Transverse colon (tissue), 4 donors: ENCODE data around the gene ZZZ3. TPM values are rescaled to one million over a fixed set of nuclear protein-coding genes. Genes with fewer than 3 reads are reported as not detected.

ENCODE experiments used
- DNase-seq: peaks from one replicate; pipeline ENCODE4 v3.0.0-alpha.2; 2019
- H3K27ac ChIP-seq, 4 donors: fragments of 200-600 bp; sonication (generic); 2 replicates each; pipeline ENCODE4 v1.5.1; 2016 to 2018; ENCODE audit warnings: inconsistent platforms in 4 of 4
- H3K27me3 ChIP-seq: fragments of 200-600 bp; sonication (generic); 2 replicates; pipeline ENCODE4 v1.5.1; 2017; ENCODE audit warnings: inconsistent platforms
- H3K36me3 ChIP-seq, 4 donors: fragments of 200-600 bp; sonication (generic); 2 replicates each; pipeline ENCODE4 v1.5.1; 2017 to 2019; ENCODE audit warnings: inconsistent platforms in 4 of 4
- H3K4me1 ChIP-seq, 4 donors: fragments of 200-600 bp; sonication (generic); 2 replicates each; pipeline ENCODE4 v1.5.1; 2017 to 2020; ENCODE audit warnings: inconsistent platforms in 4 of 4
- H3K4me3 ChIP-seq, 4 donors: fragments of 200-600 bp; sonication (generic); 1 replicate in 1 of 4; 2 replicates in 3 of 4; pipeline versions ENCODE4 v1.5.1 to v1.6.1; 2017 to 2019; ENCODE audit warnings: inconsistent platforms in 4 of 4
- H3K9me3 ChIP-seq, 2 donors: fragments of 200-600 bp; sonication (generic); 2 replicates each; pipeline ENCODE4 v1.5.1; 2017 to 2019; ENCODE audit warnings: inconsistent platforms in 2 of 2
- EP300 ChIP-seq: sonication (generic); formaldehyde crosslinking; IDR thresholded peaks from one replicate; pipeline ENCODE4 v1.6.1; 2017; ENCODE audit warnings: antibody characterized with exemption, low read depth
- POLR2A ChIP-seq: fragments of 450-650 bp; IDR thresholded peaks from one replicate; pipeline ENCODE4 v1.6.1; 2016; ENCODE audit warnings: antibody characterized with exemption, mild to moderate bottlenecking, moderate library complexity
- POLR2AphosphoS5 ChIP-seq, 3 donors: sonication (generic); formaldehyde crosslinking; IDR thresholded peaks; one replicate each; pipeline ENCODE4 v1.6.1; 2016; ENCODE audit warnings: antibody characterized with exemption in 3 of 3
- WGBS, 2 donors: methylation state at CpG; one replicate each; pipeline ENCODE4 v1.1.5; 2018; ENCODE audit warnings: low coverage in 1 of 2; 5-methylcytosine and 5-hydroxymethylcytosine counted together
- in situ Hi-C, 4 donors: fragments of 200-750 bp; cut with MboI; loops; one replicate each; pipeline versions ENCODE4 v1.15.0 to v1.15.1; 2017; ENCODE audit warnings: low sequenced_read_pairs in 3 of 4, low pct_ligation_motif_present in 1 of 4, low pct_unique_long_range_greater_than_20kb in 1 of 4
- intact Hi-C: fragments of 100-400 bp; cut with DNase I; formaldehyde crosslinking; loops from one replicate; pipeline ENCODE4 v1.15.1; 2023; ENCODE audit warnings: low total_unique reads
- small RNA-seq, 4 donors: library from RNA; depleted of rRNA; stranded (forward); fragments of <200 nt; gene quantifications; one replicate each; pipeline ENCODE3, GENCODE V24; 2016
- total RNA-seq, 4 donors: library from RNA; depleted of rRNA; stranded (reverse); fragments of >200 nt; gene quantifications; one replicate each; pipeline ENCODE4 v1.1.0, GENCODE V29; 2016
- TF ChIP-seq, protein P1 (sequence below), 5 experiments: fragments of 200-600 bp in 3 of 5; fragments of 450-650 bp in 2 of 5; sonication (generic) in 3 of 5; IDR thresholded peaks; 1 replicate in 2 of 5; 2 replicates in 3 of 5; pipeline ENCODE4 v1.5.1; 2016 to 2017; ENCODE audit warnings: antibody characterized with exemption in 5 of 5, inconsistent platforms in 3 of 5, mild to moderate bottlenecking in 2 of 5, moderate library complexity in 1 of 5

ZZZ3 gene
- total RNA-seq, 4 donors from 2014 or later = 15.9 to 80.4 (median 47.4) TPM

GRCh38 chr1:77642196-77642595 lies 40.3 kb downstream of the ZZZ3 start:
- no peak for DNase-seq
- Histone ChIP-seq H3K36me3 (peaks cover 0 to 9% (median 0%) of the 10 kb centered on the region in 4 donors), H3K27me3 (no peaks in the 10 kb centered on the region), H3K27ac (no peak overlapping the region), H3K9me3 (no peaks in the 10 kb centered on the region), H3K4me1 (no peaks in the 10 kb centered on the region), H3K4me3 (no peak overlapping the region)
- intact Hi-C loops = no loop called here
- no peak for TF ChIP-seq POLR2AphosphoS5 (IDR thresholded peaks at IDR 0.05)
- 92 to 95% methylated on average over 3 to 5 of the region's 5 CpGs for WGBS, 2 donors
- in situ Hi-C loops = no loop called here

DNA sequence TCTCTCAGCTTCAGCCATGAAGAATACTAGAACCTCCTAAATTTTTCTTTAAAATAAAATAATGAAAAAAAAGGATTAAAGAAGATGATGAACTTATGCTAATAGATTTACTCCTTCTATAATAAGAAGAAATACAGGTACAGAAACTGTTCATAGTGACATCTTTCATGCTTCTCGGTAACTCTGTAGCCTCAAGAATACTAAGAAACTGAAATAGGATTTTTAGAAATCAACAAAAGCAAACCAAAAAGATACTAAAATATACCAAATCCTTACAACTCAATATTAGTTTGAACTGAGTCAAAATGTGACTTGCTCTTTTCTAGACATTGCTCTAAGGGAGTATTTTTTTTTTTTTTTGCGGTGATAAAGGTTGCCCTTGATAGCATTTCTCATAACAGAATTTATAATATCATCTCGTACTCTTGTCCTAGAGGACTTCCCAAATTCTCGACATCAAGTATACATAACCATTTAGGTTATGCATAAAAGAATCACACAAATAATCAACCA lies 42.8 kb downstream of the ZZZ3 start:
- intact Hi-C loops = no loop called here
- in situ Hi-C loops = no loop called here
- Histone ChIP-seq H3K4me1 (no peaks in the 10 kb centered on the region), H3K4me3 (no peak overlapping the region), H3K9me3 (no peaks in the 10 kb centered on the region), H3K27me3 (no peaks in the 10 kb centered on the region), H3K36me3 (peaks cover 0 to 9% (median 0%) of the 10 kb centered on the region in 4 donors), H3K27ac (no peak overlapping the region)
- no peak for DNase-seq
- TF ChIP-seq POLR2A (no peak), EP300 (no peak), POLR2AphosphoS5 (IDR thresholded peaks at IDR 0.05) (no peak)
- TF ChIP-seq, protein P1, sequence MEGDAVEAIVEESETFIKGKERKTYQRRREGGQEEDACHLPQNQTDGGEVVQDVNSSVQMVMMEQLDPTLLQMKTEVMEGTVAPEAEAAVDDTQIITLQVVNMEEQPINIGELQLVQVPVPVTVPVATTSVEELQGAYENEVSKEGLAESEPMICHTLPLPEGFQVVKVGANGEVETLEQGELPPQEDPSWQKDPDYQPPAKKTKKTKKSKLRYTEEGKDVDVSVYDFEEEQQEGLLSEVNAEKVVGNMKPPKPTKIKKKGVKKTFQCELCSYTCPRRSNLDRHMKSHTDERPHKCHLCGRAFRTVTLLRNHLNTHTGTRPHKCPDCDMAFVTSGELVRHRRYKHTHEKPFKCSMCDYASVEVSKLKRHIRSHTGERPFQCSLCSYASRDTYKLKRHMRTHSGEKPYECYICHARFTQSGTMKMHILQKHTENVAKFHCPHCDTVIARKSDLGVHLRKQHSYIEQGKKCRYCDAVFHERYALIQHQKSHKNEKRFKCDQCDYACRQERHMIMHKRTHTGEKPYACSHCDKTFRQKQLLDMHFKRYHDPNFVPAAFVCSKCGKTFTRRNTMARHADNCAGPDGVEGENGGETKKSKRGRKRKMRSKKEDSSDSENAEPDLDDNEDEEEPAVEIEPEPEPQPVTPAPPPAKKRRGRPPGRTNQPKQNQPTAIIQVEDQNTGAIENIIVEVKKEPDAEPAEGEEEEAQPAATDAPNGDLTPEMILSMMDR (IDR thresholded peaks at IDR 0.05) = no peak
- 61 to 77% methylated on average over 4 of the region's 4 CpGs for WGBS, 2 donors

DNA sequence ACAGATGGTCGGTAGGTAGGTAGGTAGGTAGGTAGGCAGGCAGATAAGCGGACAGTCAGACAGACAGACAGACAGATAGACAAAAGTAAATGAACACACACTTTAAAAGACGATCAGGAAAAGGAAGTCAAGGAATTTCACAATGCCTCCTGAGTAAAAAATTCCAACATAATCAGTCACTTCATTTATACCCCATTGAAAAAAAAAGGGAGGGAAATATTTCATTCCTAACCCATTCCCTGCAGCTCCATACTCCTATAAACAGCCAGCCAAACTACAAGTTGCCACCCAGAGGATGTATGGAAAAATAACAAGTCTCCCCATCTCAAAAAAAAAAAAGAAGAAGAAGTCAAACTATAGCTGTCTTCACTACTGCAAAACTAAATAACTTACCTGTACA lies 43.4 kb downstream of the ZZZ3 start:
- Histone ChIP-seq H3K4me3 (no peak overlapping the region), H3K27me3 (no peaks in the 10 kb centered on the region), H3K4me1 (no peaks in the 10 kb centered on the region), H3K9me3 (no peaks in the 10 kb centered on the region), H3K27ac (no peak overlapping the region), H3K36me3 (peaks cover 0 to 9% (median 0%) of the 10 kb centered on the region in 4 donors)
- WGBS, 2 donors = 61 to 63% methylated on average over 3 of the region's 3 CpGs
- DNase-seq = no peak
- in situ Hi-C loops (no loop called here), intact Hi-C loops (no loop called here)
- TF ChIP-seq, protein P1 (IDR thresholded peaks at IDR 0.05) = no peak
- TF ChIP-seq POLR2AphosphoS5 (IDR thresholded peaks at IDR 0.05) (no peak), POLR2A (no peak), EP300 (no peak)

- no peak for DNase-seq
- no peaks in the 10 kb centered on the region for H3K4me1 ChIP-seq
- no peak overlapping the region for H3K4me3 ChIP-seq
- intact Hi-C loops = no loop called here
- TF ChIP-seq, protein P1 (IDR thresholded peaks at IDR 0.05) = no peak
- no peak for TF ChIP-seq POLR2AphosphoS5 (IDR thresholded peaks at IDR 0.05)
- WGBS, 2 donors = 86 to 92% methylated on average over 4 of the region's 4 CpGs
- no peak overlapping the region for H3K27ac ChIP-seq
- no peaks in the 10 kb centered on the region for H3K27me3 ChIP-seq
- in situ Hi-C loops = no loop called here
- H3K9me3 ChIP-seq = no peaks in the 10 kb centered on the region
- peaks cover 0 to 13% (median 6%) of the 10 kb centered on the region in 4 donors for H3K36me3 ChIP-seq
Observed at GRCh38 chr1:77636864-77637263, 45.6 kb downstream of the ZZZ3 start.

Small RNAs within 50 kb of the gene (small RNA-seq; reads per million reads assigned to genes)
- gene RN7SL370P = 0 to 0.12 (median 0) reads per million in 4 donors

Other genes with a start within 250 kb of the ZZZ3 start
- 10 to 100 TPM; 50.9 to 90.5 (median 69.4) TPM for gene USP33, start 77.2 kb upstream of the ZZZ3 start, total RNA-seq
- gene MIGA1, start 97.0 kb upstream of the ZZZ3 start, total RNA-seq = 10 to 100 TPM in 3 of 4 donors, 1 to 10 TPM in 1; 8.2 to 19.1 (median 18.0) TPM
- gene NEXN, start 206.0 kb upstream of the ZZZ3 start, total RNA-seq = 10 to 100 TPM in 3 of 4 donors, 1 to 10 TPM in 1; 9.7 to 32.2 (median 17.0) TPM